Measurements from ENCODE around the gene GALNT10.
A peak's percentile ranks its signal among the peaks of the same experiment; 100 is the strongest.

Gene GALNT10

GRCh38 chr5:154467655-154468354, 277.3 kb downstream of the GALNT10 start:
- H3K4me3 ChIP-seq (ENCODE audit: low read depth, low read length) = no peak overlapping the region
- peak; percentile 75 for TF ChIP-seq CTCF (IDR thresholded peaks at IDR 0.05; ENCODE audit: low read depth, low read length)

- TF ChIP-seq CTCF (IDR thresholded peaks at IDR 0.05; ENCODE audit: low read depth, low read length) = no peak
These were observed 279.6 kb downstream of the GALNT10 start for GRCh38 chr5:154470137-154470536.

More at GRCh38 chr5:154470137-154470536, 279.6 kb downstream of the GALNT10 start:
- no peak overlapping the region for H3K4me3 ChIP-seq (ENCODE audit: low read depth, low read length)

Data from WI38 (cell line).